Smooth muscle cell (in vitro differentiated cells): ENCODE measurements around the gene TSPAN16. TPM values are rescaled to one million over a fixed set of nuclear protein-coding genes. Genes with fewer than 3 reads are reported as not detected.
"Not testable (repeated sequence)": the region's sequence is repeated elsewhere in the genome, so short reads cannot be mapped to it uniquely, and the experiment has no call there.

ENCODE experiments used
- DNase-seq: peaks from one replicate; lab custom pipeline; 2025; ENCODE audit not compliant: unreplicated experiment; lab: John Stamatoyannopoulos, UW
- H2AFZ ChIP-seq: fragments of 200-600 bp; sonication (generic); 2 replicates; pipeline ENCODE4 v1.6.0; 2016; ENCODE audit warnings: antibody characterized with exemption, low read depth, mild to moderate bottlenecking
- H3F3A ChIP-seq: fragments of 200-600 bp; sonication (generic); 2 replicates; pipeline ENCODE4 v1.6.0; 2017; ENCODE audit warnings: antibody characterized with exemption, low read depth
- H3K27ac ChIP-seq: fragments of 200-600 bp; sonication (generic); 2 replicates; pipeline ENCODE4 v1.5.1; 2016; ENCODE audit warnings: low read depth, mild to moderate bottlenecking
- H3K27me3 ChIP-seq: fragments of 200-600 bp; sonication (generic); 2 replicates; pipeline ENCODE4 v1.6.1; 2016; ENCODE audit warnings: low read depth, mild to moderate bottlenecking
- H3K36me3 ChIP-seq: fragments of 200-600 bp; sonication (generic); 2 replicates; pipeline ENCODE4 v1.5.1; 2016; ENCODE audit warnings: low read depth
- H3K4me1 ChIP-seq: fragments of 200-600 bp; sonication (generic); 2 replicates; pipeline ENCODE4 v1.5.1; 2016; ENCODE audit warnings: low read depth
- H3K4me2 ChIP-seq: fragments of 200-600 bp; sonication (generic); 2 replicates; pipeline ENCODE4 v1.6.0; 2016; ENCODE audit warnings: mild to moderate bottlenecking
- H3K4me3 ChIP-seq: fragments of 200-600 bp; sonication (generic); 2 replicates; pipeline ENCODE4 v1.5.1; 2016; ENCODE audit warnings: mild to moderate bottlenecking
- H3K79me2 ChIP-seq: fragments of 200-600 bp; sonication (generic); 2 replicates; pipeline ENCODE4 v1.6.0; 2016; ENCODE audit warnings: low read depth, mild to moderate bottlenecking
- H3K9ac ChIP-seq: fragments of 200-600 bp; sonication (generic); 2 replicates; pipeline ENCODE4 v1.6.0; 2016; ENCODE audit warnings: low read depth
- H3K9me3 ChIP-seq: fragments of 200-600 bp; sonication (generic); replicated peaks from 2 replicates; pipeline ENCODE4 v1.5.1; 2016; ENCODE audit warnings: low read depth
- H4K20me1 ChIP-seq: fragments of 200-600 bp; sonication (generic); 2 replicates; pipeline ENCODE4 v1.6.0; 2016; ENCODE audit warnings: low read depth
- WGBS: methylation state at CpG from one replicate; pipeline ENCODE4 v1.1.7; 2016; ENCODE audit warnings: low lambda C conversion rate; 5-methylcytosine and 5-hydroxymethylcytosine counted together
- polyA plus RNA-seq: library from polyadenylated mRNA; unstranded; fragments of >200 nt; fragmentation: Nextera tagmentation; extraction: Ambion mirVana; gene quantifications from 2 replicates; pipeline ENCODE4 v1.2.1, GENCODE V29; 2016
- total RNA-seq: library from RNA; depleted of rRNA; stranded (reverse); fragments of >200 nt; gene quantifications from 2 replicates; pipeline ENCODE4 v1.2.3, GENCODE V29; 2014
- TF ChIP-seq, protein P1 (sequence below): fragments of 200-600 bp; sonication (generic); IDR thresholded peaks from 2 replicates; pipeline ENCODE4 v1.5.1; 2017; ENCODE audit warnings: borderline replicate concordance, mild to moderate bottlenecking, antibody characterized with exemption; ENCODE audit not compliant: insufficient read depth, poor library complexity, severe bottlenecking

TSPAN16 gene
- total and polyA plus RNA-seq, 2 experiments from 2014 or later: not detected

DNA sequence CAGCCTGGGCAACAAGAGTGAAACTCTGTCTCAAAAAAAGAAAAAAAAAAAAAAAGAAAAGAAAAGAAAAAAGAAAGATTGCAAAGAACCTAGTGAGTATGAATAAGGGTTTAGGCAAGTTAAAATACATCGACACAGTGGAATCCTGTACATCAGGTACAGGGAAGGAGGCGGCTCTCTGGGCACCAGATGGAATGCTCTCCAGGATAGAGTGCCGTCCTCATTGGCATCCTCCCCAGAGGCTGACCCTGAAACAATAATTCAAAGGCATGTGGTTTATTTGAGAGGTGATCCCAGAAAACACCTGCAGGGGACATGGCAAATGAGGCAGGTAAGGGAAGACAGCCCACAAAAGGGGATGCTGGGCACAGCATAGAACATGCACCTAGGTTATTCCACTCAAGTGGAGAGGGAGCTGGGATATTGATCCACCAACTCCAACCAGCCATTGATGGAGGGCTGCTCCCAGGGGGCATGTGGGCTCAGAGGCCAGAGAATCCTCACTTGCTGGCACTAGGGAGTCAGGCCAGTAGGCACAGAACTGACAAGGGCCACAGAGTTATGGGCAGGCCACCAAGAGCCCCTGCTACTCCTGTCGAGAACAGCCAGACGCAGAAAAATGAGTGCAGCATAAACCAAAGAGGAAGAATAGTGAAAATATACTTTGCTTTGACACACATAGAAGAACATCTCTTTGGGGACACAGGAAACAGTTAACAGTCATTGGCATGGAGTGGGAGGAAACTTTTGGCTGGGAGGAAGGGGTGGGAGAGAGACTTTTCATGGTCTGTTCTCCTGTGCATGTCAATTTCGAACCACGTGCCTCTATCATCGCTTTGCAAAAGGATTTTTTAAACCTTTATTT, 4.2 kb downstream of the TSPAN16 start:
- WGBS: 81% methylated on average over 8 of the region's 8 CpGs
- no peak overlapping the region for H3K4me2 ChIP-seq
- TF ChIP-seq, protein P1, sequence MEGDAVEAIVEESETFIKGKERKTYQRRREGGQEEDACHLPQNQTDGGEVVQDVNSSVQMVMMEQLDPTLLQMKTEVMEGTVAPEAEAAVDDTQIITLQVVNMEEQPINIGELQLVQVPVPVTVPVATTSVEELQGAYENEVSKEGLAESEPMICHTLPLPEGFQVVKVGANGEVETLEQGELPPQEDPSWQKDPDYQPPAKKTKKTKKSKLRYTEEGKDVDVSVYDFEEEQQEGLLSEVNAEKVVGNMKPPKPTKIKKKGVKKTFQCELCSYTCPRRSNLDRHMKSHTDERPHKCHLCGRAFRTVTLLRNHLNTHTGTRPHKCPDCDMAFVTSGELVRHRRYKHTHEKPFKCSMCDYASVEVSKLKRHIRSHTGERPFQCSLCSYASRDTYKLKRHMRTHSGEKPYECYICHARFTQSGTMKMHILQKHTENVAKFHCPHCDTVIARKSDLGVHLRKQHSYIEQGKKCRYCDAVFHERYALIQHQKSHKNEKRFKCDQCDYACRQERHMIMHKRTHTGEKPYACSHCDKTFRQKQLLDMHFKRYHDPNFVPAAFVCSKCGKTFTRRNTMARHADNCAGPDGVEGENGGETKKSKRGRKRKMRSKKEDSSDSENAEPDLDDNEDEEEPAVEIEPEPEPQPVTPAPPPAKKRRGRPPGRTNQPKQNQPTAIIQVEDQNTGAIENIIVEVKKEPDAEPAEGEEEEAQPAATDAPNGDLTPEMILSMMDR: no peak

DNA sequence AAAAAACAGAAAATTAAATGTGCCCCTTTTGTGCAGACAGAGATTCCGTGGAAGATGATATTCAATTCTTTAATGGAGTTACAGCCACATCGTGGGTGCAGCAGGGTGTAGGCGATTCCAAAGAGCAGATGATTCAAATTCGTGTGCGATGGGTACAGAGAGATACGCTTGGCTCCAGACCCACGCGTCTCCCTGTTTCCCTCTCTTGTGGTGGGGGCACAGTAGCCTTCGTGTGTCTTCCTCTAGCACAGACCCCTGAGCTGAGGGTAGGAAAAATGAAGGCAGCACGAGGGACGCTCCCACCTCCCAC, 4.8 kb downstream of the TSPAN16 start:
- Histone ChIP-seq H2AFZ (no peak overlapping the region), H3K9ac (no peak overlapping the region), H3K36me3 (no peaks in the 10 kb centered on the region), H3K4me3 (no peak overlapping the region), H3K4me1 (no peaks in the 10 kb centered on the region), H3K27me3 (no peaks in the 10 kb centered on the region), H3K4me2 (no peak overlapping the region), H3K79me2 (no peaks in the 10 kb centered on the region), H3K9me3 (no peaks in the 10 kb centered on the region), H3K27ac (no peak overlapping the region), H3F3A (no peaks in the 10 kb centered on the region), H4K20me1 (no peaks in the 10 kb centered on the region)
- 71% methylated on average over 11 of the region's 11 CpGs for WGBS
- DNase-seq: no peak
- TF ChIP-seq, protein P1: no peak

More for the DNA sequence above, 4.2 kb downstream of the TSPAN16 start:
- no peaks in the 10 kb centered on the region for H3K9me3 ChIP-seq
- no peaks in the 10 kb centered on the region for H3K4me1 ChIP-seq
- H3K36me3 ChIP-seq: no peaks in the 10 kb centered on the region
- no peak overlapping the region for H3K27ac ChIP-seq
- H3F3A ChIP-seq: no peaks in the 10 kb centered on the region
- H2AFZ ChIP-seq: no peak overlapping the region
- H3K79me2 ChIP-seq: no peaks in the 10 kb centered on the region
- no peak for DNase-seq
- H4K20me1 ChIP-seq: no peaks in the 10 kb centered on the region
- H3K27me3 ChIP-seq: no peaks in the 10 kb centered on the region
- no peak overlapping the region for H3K9ac ChIP-seq
- no peak overlapping the region for H3K4me3 ChIP-seq

DNA sequence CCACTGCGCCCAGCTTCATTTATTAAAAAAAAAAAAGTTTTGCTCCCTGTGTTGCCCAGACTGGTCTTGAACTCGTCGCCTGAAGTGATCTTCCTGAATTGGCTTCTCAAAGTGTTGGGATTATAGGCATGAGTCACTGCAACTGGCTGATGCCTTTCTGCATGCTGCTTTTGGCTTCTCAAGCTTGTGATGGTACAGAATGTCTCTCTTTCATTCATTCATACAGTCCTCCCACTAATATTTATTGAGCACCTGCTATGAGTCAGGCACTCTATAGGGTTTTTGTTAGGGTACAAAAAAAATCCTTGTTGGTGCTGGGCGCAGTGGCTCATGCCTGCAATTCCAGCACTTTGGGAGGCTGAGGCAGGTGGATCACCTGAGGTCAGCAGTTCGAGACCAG, 9.0 kb downstream of the TSPAN16 start:
- Histone ChIP-seq H3K27ac (no peak overlapping the region), H3K27me3 (no peaks in the 10 kb centered on the region), H3K36me3 (no peaks in the 10 kb centered on the region), H3K9me3 (no peaks in the 10 kb centered on the region), H3F3A (no peaks in the 10 kb centered on the region), H3K9ac (no peak overlapping the region), H2AFZ (no peak overlapping the region), H3K79me2 (no peaks in the 10 kb centered on the region), H3K4me1 (no peaks in the 10 kb centered on the region), H3K4me3 (no peak overlapping the region), H4K20me1 (no peaks in the 10 kb centered on the region), H3K4me2 (no peak overlapping the region)
- TF ChIP-seq, protein P1: no peak
- DNase-seq: no peak
- WGBS: 96% methylated on average over 5 of the region's 5 CpGs

DNA sequence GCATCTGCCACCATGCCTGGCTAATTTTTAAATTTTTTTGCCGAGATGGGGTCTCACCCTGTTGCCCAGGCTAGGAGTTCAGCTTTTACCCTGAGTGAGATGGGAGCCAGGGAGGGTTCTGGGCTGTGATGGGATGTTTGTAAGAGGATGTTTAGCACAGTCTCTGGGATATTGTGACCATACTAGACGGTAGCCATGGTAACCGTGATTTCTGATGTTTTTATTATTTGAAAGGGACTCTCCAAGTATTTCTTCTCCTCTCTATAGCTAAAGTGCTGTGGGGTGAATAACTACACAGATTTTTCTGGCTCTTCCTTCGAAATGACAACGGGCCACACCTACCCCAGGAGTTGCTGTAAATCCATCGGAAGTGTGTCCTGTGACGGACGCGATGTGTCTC, 10.4 kb downstream of the TSPAN16 start:
- H3K9ac ChIP-seq: no peak overlapping the region
- 89% methylated on average over 9 of the region's 9 CpGs for WGBS
- DNase-seq: no peak
- no peaks in the 10 kb centered on the region for H3K79me2 ChIP-seq
- TF ChIP-seq, protein P1: no peak
- no peak overlapping the region for H3K27ac ChIP-seq
- H3K27me3 ChIP-seq: no peaks in the 10 kb centered on the region
- H3K4me3 ChIP-seq: no peak overlapping the region
- H3K36me3 ChIP-seq: no peaks in the 10 kb centered on the region
- no peaks in the 10 kb centered on the region for H3F3A ChIP-seq
- no peaks in the 10 kb centered on the region for H3K9me3 ChIP-seq
- no peak overlapping the region for H2AFZ ChIP-seq
- no peaks in the 10 kb centered on the region for H4K20me1 ChIP-seq
- H3K4me1 ChIP-seq: no peaks in the 10 kb centered on the region
- H3K4me2 ChIP-seq: no peak overlapping the region

DNA sequence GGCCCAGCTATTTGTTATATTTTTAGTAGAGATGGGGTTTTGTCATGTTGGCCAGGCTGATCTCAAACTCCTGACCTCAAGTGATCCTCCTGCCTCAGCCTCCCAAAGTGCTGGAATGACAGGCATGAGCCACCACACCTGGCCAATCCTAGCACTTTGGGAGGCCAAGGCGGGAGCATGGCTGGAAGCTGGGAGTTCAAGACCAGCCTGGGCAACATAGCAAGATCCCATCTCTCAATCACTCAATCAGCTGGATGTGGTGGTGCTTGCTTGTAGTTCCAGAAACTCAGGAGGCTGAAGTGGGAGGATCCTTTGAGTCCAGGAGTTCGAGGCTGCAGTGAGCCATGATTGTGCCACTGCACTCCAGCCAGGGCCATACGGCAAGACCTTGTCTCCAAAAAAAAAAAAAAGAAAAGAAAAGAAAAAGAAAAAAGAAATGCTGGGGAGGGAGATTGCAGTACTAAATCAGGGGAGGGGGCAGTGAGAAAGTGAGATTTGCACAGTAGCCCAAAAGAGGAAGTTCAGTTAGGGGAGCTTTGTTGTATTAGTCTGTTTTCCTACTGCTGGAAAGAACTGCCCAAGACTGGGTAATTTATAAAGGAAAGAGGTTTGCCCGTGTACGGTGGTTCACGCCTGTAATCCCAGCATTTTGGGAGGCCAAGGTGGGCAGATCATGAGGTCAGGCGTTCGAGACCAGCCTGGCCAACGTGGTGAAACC, 24.5 kb downstream of the TSPAN16 start:
- H3K9me3 ChIP-seq, H3K27me3 ChIP-seq, H3K4me2 ChIP-seq, H3K4me3 ChIP-seq, H3K36me3 ChIP-seq, H3K79me2 ChIP-seq, H2AFZ ChIP-seq, H3F3A ChIP-seq, DNase-seq, H3K9ac ChIP-seq, H3K27ac ChIP-seq, H4K20me1 ChIP-seq, H3K4me1 ChIP-seq: not testable (repeated sequence)
- WGBS: 98% methylated on average over 9 of the region's 9 CpGs
